HG03439 (cell line): ENCODE data around the gene LRFN4.
"Not testable (repeated sequence)": the region's sequence is repeated elsewhere in the genome, so short reads cannot be mapped to it uniquely, and the experiment has no call there.

Experiments used
- ATAC-seq: cut with Tn5 transposase; IDR thresholded peaks from one replicate; pipeline ENCODE4 v1.9.1; 2021; ENCODE audit warnings: mild to moderate bottlenecking, moderate library complexity; ENCODE audit not compliant: unreplicated experiment

Gene LRFN4

DNA sequence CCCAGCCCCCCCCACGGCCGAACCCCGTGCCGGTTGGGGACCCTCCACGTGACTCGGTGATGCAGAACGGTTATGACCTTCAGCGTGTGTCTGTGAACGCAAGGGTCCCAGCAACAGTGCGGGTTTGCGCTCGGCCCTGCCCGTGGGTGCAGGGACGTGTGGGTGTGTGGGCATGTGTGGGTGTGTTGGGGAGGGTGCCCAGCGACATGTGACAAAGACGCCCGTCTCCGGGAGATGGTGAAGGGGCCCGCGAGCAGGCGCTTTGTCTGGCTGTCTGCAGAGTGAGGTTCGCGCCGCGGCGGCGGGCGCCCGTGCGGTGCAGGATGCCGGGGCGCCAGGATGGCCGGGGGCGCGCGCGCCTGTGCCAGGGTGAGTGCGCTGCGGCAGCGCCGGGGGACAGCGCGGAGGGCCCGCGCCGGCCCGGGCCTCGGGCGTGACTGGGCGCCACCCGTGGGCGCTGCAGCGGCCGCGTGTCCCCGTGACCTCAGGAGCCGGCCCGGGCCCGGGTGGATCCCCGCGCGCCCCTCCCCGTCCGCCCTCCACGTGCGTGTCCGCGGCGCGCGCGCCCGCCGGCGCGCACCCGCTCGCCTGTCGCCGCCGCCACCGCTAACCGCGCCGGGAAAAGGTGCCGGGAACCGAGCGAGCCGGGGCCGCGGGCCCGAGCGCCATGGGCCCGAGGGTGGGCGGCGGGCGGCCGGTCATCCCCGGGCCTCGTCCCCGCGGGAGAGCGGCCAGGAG is at the start of gene LRFN4:
Gene LRFN4, plus strand, starts transcription at position 569 of the 738 bp plus-strand sequence. CDS start 681 bp downstream, outside the sequence.
- ATAC-seq: peak; percentile 2

DNA sequence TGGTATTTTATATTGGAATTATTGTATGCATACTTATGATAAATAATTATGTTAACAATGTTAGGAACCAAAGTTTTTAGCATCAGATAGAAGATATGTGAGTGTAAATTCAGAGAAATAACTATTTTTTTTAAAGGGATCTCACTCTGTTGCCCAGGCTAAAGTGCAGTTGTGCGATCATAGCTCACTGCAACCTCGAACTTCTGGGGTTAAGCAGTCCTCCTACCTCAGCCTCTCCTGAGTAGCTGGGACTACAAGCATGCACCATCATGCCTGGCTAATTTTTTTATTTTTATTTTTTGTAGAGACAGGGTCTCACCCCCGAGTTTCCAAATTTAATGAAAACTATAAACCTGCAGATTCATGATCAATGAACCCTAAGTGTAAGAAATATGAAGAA is 47.3 kb upstream of the LRFN4 start:
- no peak for ATAC-seq

GRCh38 chr11:66810576-66811185 is 46.2 kb upstream of the LRFN4 start:
- no peak for ATAC-seq

- ATAC-seq: no peak
Measured at GRCh38 chr11:66814678-66815077, 42.2 kb upstream of the LRFN4 start.

DNA sequence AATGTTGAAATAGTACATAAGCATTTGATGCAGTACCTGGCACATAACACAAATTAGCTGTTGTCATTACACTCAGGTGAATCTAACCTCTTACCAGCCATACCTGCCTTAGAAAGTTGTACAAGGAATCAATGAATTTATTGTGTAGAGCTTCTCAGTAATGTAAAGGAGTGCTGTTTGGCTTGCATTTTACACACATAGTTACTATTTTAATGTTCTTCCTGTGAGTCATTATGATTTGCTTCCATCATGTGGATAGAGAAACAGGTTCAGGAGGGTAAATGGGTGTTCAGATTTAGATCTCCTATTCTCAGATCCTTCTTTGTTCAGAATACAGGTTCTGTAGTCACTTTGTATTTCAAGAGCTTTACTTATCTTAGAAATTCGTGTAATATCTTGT is 41.2 kb upstream of the LRFN4 start:
- no peak for ATAC-seq

DNA sequence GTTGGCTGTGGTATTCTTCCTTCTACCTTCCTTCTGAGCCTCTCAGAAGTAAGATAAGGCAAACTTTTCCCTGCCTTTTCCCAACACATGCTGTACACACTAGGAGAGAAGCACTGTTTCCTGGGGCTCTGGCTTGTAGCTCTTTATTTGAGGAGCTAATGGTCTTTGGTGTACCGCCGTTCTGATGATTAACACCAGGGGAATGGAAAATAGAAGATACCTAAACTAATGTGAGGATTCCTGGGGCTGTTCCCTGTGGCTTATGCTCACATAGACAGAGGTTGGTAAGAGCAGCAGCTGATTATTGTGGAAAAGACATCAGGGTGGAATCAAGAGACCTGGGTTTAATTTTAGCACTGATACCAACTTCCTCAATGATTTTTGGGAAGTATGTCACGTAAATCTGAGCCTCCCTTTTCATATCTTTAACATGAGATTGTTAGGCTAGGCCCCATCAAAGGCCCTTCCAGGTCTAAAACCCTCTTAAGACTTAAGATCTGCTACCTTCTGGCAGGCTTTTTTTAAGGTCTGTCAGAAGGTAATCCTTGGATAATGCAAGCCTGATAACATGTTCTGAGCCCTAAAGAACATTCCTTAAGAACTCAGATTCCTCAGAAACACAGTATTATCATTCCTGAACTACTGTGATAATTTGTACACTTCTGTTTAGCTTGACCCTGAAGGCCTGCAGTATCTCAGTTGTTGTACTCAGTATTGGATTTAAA is 38.5 kb upstream of the LRFN4 start:
- ATAC-seq: no peak

GRCh38 chr11:66820381-66820780 is 36.5 kb upstream of the LRFN4 start:
- ATAC-seq: no peak

- ATAC-seq: no peak
Measured at GRCh38 chr11:66820901-66821300, 36.0 kb upstream of the LRFN4 start.

DNA sequence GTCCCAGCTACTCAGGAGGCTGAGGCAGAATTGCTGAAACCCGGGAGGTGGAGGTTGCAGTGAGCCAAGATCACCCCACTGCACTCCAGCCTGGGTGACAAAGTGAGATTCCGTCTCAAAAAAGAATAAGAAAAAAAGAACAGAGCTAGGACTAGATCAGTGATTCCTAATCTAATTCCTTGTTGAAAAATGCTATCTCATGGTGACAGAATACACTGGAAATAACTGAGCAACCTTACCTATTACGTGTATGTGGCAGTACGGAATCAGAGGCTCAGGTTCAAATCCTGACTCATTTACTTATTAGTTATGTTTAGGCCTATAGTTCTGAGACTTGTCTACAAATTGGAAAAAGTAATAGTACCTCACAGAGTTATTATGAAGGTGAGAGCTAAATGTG is 33.2 kb upstream of the LRFN4 start:
- no peak for ATAC-seq

DNA sequence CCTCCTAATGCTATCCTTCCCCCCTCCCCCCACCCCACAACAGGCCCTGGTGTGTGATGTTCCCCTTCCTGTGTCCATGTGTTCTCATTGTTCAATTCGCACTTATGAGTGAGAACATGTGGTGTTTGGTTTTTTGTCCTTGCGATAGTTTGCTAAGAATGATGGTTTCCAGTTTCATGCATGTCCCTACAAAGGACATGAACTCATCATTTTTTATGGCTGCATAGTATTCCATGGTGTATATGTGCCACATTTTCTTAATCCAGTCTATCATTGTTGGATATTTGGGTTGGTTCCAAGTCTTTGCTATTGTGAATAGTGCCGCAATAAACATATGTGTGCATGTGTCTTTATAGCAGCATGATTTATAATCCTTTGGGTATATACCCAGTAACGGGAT is 32.3 kb upstream of the LRFN4 start:
- ATAC-seq: not testable (repeated sequence)

DNA sequence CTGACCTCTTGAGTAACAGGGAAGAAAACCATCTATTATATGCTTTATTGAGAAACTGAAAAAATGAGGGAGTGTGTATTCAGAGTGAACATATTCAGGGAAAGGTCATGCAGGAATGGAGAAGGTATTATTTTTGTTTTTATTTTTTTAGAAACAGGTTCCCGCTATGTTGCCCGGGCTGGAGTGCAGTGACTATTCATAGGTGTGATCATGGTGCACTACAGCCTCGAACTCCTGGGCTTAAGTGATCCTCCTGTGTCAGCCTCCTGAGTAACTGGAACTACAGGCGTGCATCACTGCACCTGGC is 22.4 kb upstream of the LRFN4 start:
- no peak for ATAC-seq

- ATAC-seq: no peak
Measured at GRCh38 chr11:66834943-66835342, 21.9 kb upstream of the LRFN4 start.

DNA sequence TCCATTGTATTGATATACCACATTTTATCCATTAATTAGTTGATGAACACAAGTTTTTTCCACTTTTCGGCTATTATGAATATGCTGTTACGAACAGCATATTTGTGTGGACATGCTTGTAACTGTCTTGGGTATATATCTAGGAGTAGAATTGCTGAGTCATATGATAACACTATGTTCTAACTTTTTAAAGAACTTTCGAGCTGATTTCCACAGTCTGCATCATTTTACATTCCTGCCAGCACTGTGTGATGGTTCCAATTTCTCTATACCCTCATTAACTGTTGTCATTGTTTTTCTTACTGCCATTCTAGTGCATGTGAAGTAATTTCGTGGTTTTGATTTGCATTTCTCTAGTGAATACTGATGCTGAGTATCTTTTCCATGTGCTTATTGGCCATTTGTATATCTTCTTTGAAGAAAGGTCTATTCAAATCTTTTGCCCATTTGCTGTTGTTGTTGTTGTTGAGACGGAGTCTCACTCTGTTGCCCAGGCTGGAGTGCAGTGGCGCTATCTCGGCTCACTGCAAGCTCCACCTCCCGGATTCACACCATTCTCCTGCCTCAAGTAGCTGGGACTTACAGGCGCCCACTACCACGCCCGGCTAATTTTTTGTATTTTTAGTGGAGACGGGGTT is 21.0 kb upstream of the LRFN4 start:
- no peak for ATAC-seq

- ATAC-seq: no peak
Measured at GRCh38 chr11:66840317-66841091, 16.4 kb upstream of the LRFN4 start.

GRCh38 chr11:66841861-66842260 is 15.0 kb upstream of the LRFN4 start:
- no peak for ATAC-seq

- ATAC-seq: peak; percentile 3
Measured at GRCh38 chr11:66842501-66842895, 14.4 kb upstream of the LRFN4 start.

GRCh38 chr11:66842896-66843775 is 13.7 kb upstream of the LRFN4 start, which contains the start of gene RCE1:
Gene RCE1, plus strand, starts transcription at chr11:66843441. Its CDS starts 15 bp downstream, at chr11:66843456.
- peak; percentile 72 for ATAC-seq

DNA sequence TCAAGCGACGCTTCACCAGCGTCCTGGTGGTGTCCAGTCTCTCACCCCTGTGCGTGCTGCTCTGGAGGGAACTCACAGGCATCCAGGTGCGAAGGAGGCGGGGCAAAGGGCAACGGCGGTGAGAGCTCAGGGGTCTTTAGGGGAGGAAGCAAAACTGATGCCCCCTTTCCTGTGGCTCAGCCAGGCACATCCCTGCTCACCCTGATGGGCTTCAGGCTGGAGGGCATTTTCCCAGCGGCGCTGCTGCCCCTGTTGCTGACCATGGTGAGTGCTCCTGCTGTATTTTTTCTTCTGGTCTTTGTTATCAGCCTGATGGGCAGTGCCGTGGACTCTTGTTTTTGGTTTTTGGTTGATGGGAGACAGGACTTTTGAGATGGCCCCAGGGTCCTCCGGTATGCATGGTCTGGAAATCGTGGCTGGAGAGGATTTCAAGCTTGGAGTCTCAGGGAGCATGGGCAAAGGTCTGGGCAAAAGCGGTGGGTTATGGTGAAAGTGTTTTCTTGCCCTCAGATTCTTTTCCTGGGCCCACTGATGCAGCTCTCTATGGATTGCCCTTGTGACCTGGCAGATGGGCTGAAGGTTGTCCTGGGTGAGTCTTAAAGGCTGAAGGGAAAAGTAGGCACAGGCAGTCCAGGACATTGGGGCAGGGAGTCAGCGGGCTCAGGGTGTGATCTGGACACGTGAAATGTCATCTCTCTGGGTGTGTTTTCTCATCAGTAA is 12.9 kb upstream of the LRFN4 start:
- no peak for ATAC-seq

DNA sequence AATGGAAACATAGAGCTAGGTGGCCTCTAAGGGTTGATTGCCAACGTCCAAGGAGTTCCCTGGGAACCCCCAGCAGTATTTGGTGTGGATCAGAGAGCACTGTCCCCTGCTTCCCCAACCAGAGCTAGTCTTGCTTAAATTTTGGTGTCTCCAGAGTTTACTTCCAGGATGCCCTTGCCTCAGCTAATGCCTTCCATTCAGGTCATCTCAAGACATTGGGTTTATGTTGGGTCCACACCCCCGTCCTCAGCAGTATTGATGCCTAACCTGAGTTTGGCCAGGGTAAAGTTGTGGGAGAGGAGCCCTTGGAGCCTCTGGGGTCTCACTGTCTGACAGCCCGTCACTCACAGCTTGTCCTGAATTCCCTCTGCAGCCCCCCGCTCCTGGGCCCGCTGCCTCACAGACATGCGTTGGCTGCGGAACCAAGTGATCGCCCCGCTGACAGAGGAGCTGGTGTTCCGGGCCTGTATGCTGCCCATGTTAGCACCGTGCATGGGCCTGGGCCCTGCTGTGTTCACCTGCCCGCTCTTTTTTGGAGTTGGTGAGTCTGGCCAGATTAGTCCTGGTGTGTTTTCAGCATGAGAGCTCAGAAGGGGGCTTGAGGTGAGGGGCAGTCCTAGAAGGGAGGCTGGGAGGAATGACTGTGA is 12.2 kb upstream of the LRFN4 start:
- ATAC-seq: no peak
